Nephron (organoid): Measurements from ENCODE around the gene FAM124B.

Experiments
- H3K27ac Mint-ChIP-seq, 3 experiments: 2 replicates each; pipeline ENCODE4 v1.8.0; 2020; ENCODE audit warnings: mixed read lengths in 3 of 3, mild to moderate bottlenecking in 2 of 3, moderate library complexity in 1 of 3
- H3K27me3 Mint-ChIP-seq: 2 replicates; pipeline ENCODE4 v1.8.0; 2021; ENCODE audit warnings: low read depth, mild to moderate bottlenecking, moderate library complexity, mixed read lengths
- H3K36me3 Mint-ChIP-seq: 2 replicates; pipeline ENCODE4 v1.8.0; 2020; ENCODE audit warnings: low read depth, mixed read lengths
- H3K4me1 Mint-ChIP-seq: 2 replicates; pipeline ENCODE4 v1.8.0; 2020; ENCODE audit warnings: mixed read lengths
- H3K4me3 Mint-ChIP-seq, 3 experiments: 2 replicates each; pipeline ENCODE4 v1.8.0; 2020; ENCODE audit warnings: mild to moderate bottlenecking in 3 of 3, mixed read lengths in 3 of 3, moderate library complexity in 2 of 3
- H3K9me3 Mint-ChIP-seq: 2 replicates; pipeline ENCODE4 v1.8.0; 2020; ENCODE audit warnings: mixed read lengths
- TF ChIP-seq, protein P1 (sequence below), 3 experiments: fragments of 200-600 bp; sonication (generic); IDR thresholded peaks; one replicate each; pipeline ENCODE4 v1.5.0; 2021; ENCODE audit warnings: antibody characterized with exemption in 3 of 3; ENCODE audit not compliant: unreplicated experiment in 3 of 3

FAM124B gene

DNA sequence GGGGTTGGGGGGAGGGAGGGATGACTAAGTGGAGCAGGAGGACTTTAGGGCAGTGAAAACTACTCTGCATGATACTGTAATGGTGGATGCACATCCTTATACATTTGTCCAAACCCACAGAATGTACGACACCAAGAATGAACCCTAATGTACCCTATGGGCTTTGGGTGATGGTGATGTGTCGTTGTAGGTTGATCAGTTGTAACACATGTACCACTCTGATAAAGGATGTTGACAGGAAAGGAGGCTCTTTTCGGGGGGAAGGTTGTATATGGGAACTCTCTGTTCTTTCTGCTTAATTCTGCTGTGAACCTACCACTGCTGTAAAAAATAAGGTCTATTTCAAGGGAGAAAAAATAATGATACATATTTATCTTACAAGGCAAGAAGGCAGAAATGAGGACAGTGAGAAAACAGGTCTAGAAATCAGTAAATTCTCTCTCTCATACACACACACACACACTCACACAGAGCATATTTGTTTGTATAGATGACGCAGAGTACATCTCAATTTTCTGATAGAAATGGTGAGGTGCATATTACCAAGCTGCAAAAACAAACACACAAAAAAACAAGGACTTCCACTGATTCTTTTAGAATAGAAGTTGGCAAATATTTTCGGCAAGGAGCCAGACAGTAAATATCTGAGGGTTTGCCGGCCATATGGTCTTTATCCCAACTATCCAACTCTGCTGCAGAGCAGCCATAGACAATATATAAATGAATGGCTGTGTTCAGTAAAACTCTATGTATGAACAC, 20.2 kb downstream of the FAM124B start:
- no peak overlapping the region for H3K4me3 Mint-ChIP-seq

DNA sequence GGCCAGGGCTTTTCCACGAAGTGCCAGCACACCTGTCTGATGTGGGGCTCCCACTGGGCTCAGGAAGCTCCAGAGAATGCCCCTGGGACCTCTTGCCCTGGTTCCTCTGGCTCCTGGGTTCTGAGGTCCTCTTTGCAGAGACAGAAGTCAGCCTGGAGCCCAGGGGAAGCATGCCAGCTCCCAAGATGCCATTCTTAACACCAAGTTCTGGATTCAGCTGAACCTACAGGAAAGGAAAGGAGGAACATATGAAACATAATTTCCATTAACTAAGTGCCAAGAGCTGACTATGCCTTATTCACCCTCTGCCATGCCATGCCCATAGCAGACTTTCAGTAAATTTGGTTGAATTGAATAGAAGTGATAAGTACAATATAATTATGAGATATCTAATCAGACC, 21.9 kb downstream of the FAM124B start:
- no peak overlapping the region for H3K4me3 Mint-ChIP-seq
- H3K36me3 Mint-ChIP-seq = no peaks in the 10 kb centered on the region
- H3K27ac Mint-ChIP-seq = no peak overlapping the region
- peaks cover 9% of the 10 kb centered on the region for H3K4me1 Mint-ChIP-seq
- no peaks in the 10 kb centered on the region for H3K9me3 Mint-ChIP-seq
- TF ChIP-seq, protein P1, sequence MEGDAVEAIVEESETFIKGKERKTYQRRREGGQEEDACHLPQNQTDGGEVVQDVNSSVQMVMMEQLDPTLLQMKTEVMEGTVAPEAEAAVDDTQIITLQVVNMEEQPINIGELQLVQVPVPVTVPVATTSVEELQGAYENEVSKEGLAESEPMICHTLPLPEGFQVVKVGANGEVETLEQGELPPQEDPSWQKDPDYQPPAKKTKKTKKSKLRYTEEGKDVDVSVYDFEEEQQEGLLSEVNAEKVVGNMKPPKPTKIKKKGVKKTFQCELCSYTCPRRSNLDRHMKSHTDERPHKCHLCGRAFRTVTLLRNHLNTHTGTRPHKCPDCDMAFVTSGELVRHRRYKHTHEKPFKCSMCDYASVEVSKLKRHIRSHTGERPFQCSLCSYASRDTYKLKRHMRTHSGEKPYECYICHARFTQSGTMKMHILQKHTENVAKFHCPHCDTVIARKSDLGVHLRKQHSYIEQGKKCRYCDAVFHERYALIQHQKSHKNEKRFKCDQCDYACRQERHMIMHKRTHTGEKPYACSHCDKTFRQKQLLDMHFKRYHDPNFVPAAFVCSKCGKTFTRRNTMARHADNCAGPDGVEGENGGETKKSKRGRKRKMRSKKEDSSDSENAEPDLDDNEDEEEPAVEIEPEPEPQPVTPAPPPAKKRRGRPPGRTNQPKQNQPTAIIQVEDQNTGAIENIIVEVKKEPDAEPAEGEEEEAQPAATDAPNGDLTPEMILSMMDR (IDR thresholded peaks at IDR 0.05; ENCODE audit: unreplicated experiment in 3 of 3) = no peak
- no peaks in the 10 kb centered on the region for H3K27me3 Mint-ChIP-seq

More for the DNA sequence above, 20.2 kb downstream of the FAM124B start:
- H3K4me1 Mint-ChIP-seq = peaks cover 9% of the 10 kb centered on the region
- H3K27me3 Mint-ChIP-seq = no peaks in the 10 kb centered on the region
- peak overlapping the region in 1 of 3 experiments; percentile 7 for H3K27ac Mint-ChIP-seq
- H3K36me3 Mint-ChIP-seq = no peaks in the 10 kb centered on the region
- TF ChIP-seq, protein P1 (IDR thresholded peaks at IDR 0.05; ENCODE audit: unreplicated experiment in 3 of 3) = no peak
- H3K9me3 Mint-ChIP-seq = no peaks in the 10 kb centered on the region

DNA sequence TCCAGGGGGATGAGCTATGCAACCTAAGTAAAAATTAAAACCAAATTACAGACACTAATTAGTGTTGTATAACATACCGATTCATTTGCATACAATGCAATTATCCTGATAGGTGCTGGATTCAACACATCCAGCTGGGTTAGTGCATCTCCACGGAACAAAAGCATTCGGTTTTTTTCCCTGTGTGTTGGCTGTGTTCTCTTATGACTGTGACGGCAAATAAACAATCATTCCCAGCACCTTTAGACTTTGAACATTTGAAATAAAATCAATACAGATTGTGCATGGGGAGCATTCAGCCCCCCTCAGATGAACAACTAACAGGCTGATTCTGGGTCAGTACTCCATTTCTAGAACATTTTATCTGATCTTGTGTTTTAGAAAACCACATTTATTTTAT, 22.7 kb downstream of the FAM124B start:
- Mint-ChIP-seq H3K27ac (no peak overlapping the region), H3K36me3 (no peaks in the 10 kb centered on the region), H3K9me3 (no peaks in the 10 kb centered on the region), H3K27me3 (no peaks in the 10 kb centered on the region), H3K4me3 (no peak overlapping the region), H3K4me1 (peaks cover 9% of the 10 kb centered on the region)
- TF ChIP-seq, protein P1 (IDR thresholded peaks at IDR 0.05; ENCODE audit: unreplicated experiment in 3 of 3) = no peak

DNA sequence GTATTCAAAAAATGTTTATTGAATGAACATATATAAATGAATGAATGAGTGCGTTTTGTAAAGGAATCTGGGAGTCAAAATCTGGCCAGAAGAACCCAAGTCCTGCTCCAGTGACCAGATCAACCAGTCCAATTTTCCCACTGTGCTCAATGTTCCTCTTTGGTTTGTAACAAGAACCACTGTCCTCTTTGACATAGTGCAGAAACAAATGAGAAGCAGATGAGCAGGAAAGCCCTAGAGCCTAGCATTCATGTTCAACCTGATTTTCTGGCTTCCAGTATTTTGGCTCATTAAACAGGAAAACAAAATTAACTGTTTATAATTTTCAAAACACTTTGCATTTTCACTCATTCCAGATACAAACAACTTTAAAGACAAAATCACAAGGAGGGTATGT, 23.2 kb downstream of the FAM124B start:
- Mint-ChIP-seq H3K27ac (no peak overlapping the region), H3K4me3 (no peak overlapping the region), H3K9me3 (no peaks in the 10 kb centered on the region), H3K27me3 (no peaks in the 10 kb centered on the region), H3K4me1 (peaks cover 9% of the 10 kb centered on the region), H3K36me3 (no peaks in the 10 kb centered on the region)
- TF ChIP-seq, protein P1 (IDR thresholded peaks at IDR 0.05; ENCODE audit: unreplicated experiment in 3 of 3) = no peak

DNA sequence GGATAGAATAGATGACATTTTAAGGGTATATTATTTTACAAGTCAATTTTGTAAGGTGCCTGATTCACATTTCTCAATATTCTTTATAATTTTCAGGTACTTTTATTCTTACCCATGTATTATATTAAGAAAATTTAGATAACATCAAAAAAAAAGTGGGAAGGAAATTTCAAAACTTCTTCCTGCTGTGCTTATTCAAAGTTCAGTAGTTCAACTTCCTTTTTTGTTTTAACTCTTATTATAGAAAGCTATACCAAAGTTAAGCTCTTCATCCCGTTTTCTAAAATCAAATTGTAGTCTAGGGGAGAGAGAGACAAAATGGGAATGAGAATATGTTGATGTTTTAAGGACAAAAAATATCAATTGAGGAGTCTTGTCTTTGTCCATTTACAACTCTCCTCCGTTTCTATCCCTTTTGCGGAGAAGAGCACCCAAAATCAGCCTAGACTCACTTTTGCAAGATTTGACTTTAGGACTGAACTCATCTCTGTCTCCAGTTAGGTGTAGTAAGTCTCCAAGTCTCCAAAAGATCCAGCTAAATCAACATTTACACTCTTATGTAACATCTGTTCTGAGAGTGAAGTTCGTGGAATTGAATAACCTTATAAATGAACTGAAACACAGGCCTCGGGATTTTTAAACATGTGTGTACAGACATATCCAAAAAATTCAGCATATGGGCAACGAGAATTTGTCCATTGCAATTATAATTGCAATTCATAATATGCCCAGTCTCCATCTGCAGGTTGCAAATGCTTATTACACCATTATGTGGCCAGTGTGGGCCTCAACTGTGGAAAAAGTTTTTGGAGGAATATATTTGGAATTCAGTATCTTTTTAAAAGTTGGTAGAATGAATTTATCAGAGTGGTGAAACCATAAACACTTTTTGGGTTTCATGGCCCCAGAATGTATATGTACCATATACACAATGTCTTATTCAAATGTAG, 23.9 kb downstream of the FAM124B start:
- TF ChIP-seq, protein P1 (IDR thresholded peaks at IDR 0.05; ENCODE audit: unreplicated experiment in 3 of 3) = peak in 1 of 3 experiments; percentile 16
- no peak overlapping the region for H3K4me3 Mint-ChIP-seq
- no peaks in the 10 kb centered on the region for H3K27me3 Mint-ChIP-seq
- no peak overlapping the region for H3K27ac Mint-ChIP-seq
- peaks cover 9% of the 10 kb centered on the region for H3K4me1 Mint-ChIP-seq
- no peaks in the 10 kb centered on the region for H3K9me3 Mint-ChIP-seq
- H3K36me3 Mint-ChIP-seq = no peaks in the 10 kb centered on the region
